Measurements from ENCODE around the gene CXCL5. TPM values are rescaled to one million over a fixed set of nuclear protein-coding genes. Genes with fewer than 3 reads are reported as not detected.

CXCL5 gene
- total RNA-seq, 1 experiment from 2014 or later, result 0.51 TPM

GRCh38 chr4:73974352-73974751, 24.1 kb downstream of the CXCL5 start:
- CTCF ChIA-PET, result no interaction called here
- no TSS peak for BruUV-seq (replicated peaks)
- POLR2A ChIA-PET, result no interaction called here

GRCh38 chr4:73970945-73971344, 27.5 kb downstream of the CXCL5 start:
- Mint-ChIP-seq H3K36me3 (ENCODE audit: insufficient read depth, unreplicated experiment) (no peaks in the 10 kb centered on the region), H3K27ac (ENCODE audit: low read depth, unreplicated experiment) (no peak overlapping the region), H3K27me3 (ENCODE audit: insufficient read depth, unreplicated experiment) (no peaks in the 10 kb centered on the region), H3K9me3 (ENCODE audit: unreplicated experiment) (peaks cover 15% of the 10 kb centered on the region), H3K4me1 (ENCODE audit: insufficient read depth, unreplicated experiment) (no peaks in the 10 kb centered on the region), H3K4me3 (ENCODE audit: unreplicated experiment) (no peak overlapping the region)
- no peak for TF ChIP-seq CTCF (IDR thresholded peaks at IDR 0.05; ENCODE audit: unreplicated experiment)
- DNase-seq (ENCODE audit: unreplicated experiment), result no peak
- POLR2A ChIA-PET, result no interaction called here
- no TSS peak for BruUV-seq (replicated peaks)
- CTCF ChIA-PET, result interaction anchor here (0.9 kb wide), 1 partner anchor 43 kb away, joined by 3 read pairs; no protein-coding TSS in a partner anchor
- intact Hi-C loops (cut with micrococcal nuclease), result no loop called here

More at GRCh38 chr4:73974352-73974751, 24.1 kb downstream of the CXCL5 start:
- peaks cover 5% of the 10 kb centered on the region for H3K4me1 Mint-ChIP-seq (ENCODE audit: insufficient read depth, unreplicated experiment)
- no peaks in the 10 kb centered on the region for H3K36me3 Mint-ChIP-seq (ENCODE audit: insufficient read depth, unreplicated experiment)
- no peaks in the 10 kb centered on the region for H3K27me3 Mint-ChIP-seq (ENCODE audit: insufficient read depth, unreplicated experiment)
- no peak for TF ChIP-seq CTCF (IDR thresholded peaks at IDR 0.05; ENCODE audit: unreplicated experiment)
- intact Hi-C loops (cut with micrococcal nuclease), result no loop called here
- no peak overlapping the region for H3K27ac Mint-ChIP-seq (ENCODE audit: low read depth, unreplicated experiment)
- H3K9me3 Mint-ChIP-seq (ENCODE audit: unreplicated experiment), result peaks cover 15% of the 10 kb centered on the region
- no peak for DNase-seq (ENCODE audit: unreplicated experiment)
- no peak overlapping the region for H3K4me3 Mint-ChIP-seq (ENCODE audit: unreplicated experiment)

- no peaks in the 10 kb centered on the region for H3K27me3 Mint-ChIP-seq (ENCODE audit: insufficient read depth, unreplicated experiment)
- H3K4me1 Mint-ChIP-seq (ENCODE audit: insufficient read depth, unreplicated experiment), result no peaks in the 10 kb centered on the region
- BruUV-seq (replicated peaks), result no TSS peak
- intact Hi-C loops (cut with micrococcal nuclease), result no loop called here
- TF ChIP-seq CTCF (IDR thresholded peaks at IDR 0.05; ENCODE audit: unreplicated experiment), result no peak
- no peak for DNase-seq (ENCODE audit: unreplicated experiment)
- no peak overlapping the region for H3K4me3 Mint-ChIP-seq (ENCODE audit: unreplicated experiment)
- peaks cover 15% of the 10 kb centered on the region for H3K9me3 Mint-ChIP-seq (ENCODE audit: unreplicated experiment)
- ChIA-PET POLR2A (interaction anchor here (0.7 to 1.1 kb wide), 2 partner anchors 23 to 31 kb away, joined by 3 to 4 read pairs; no protein-coding TSS in a partner anchor), CTCF (interaction anchor here (0.9 kb wide), 1 partner anchor 44 kb away, joined by 3 read pairs; no protein-coding TSS in a partner anchor)
- H3K27ac Mint-ChIP-seq (ENCODE audit: low read depth, unreplicated experiment), result no peak overlapping the region
- no peaks in the 10 kb centered on the region for H3K36me3 Mint-ChIP-seq (ENCODE audit: insufficient read depth, unreplicated experiment)
Measured at GRCh38 chr4:73970011-73970410, 28.5 kb downstream of the CXCL5 start.

- Mint-ChIP-seq H3K9me3 (ENCODE audit: unreplicated experiment) (peaks cover 15% of the 10 kb centered on the region), H3K4me1 (ENCODE audit: insufficient read depth, unreplicated experiment) (no peaks in the 10 kb centered on the region), H3K4me3 (ENCODE audit: unreplicated experiment) (no peak overlapping the region), H3K36me3 (ENCODE audit: insufficient read depth, unreplicated experiment) (no peaks in the 10 kb centered on the region), H3K27me3 (ENCODE audit: insufficient read depth, unreplicated experiment) (no peaks in the 10 kb centered on the region), H3K27ac (ENCODE audit: low read depth, unreplicated experiment) (no peak overlapping the region)
- intact Hi-C loops (cut with micrococcal nuclease), result no loop called here
- DNase-seq (ENCODE audit: unreplicated experiment), result no peak
- ChIA-PET CTCF (interaction anchor here (1.0 to 1.1 kb wide), 2 partner anchors 11 to 70 kb away, joined by 3 read pairs; no protein-coding TSS in a partner anchor), POLR2A (interaction anchor here (1.0 kb wide), 1 partner anchor 12 kb away, joined by 4 read pairs; no protein-coding TSS in a partner anchor)
- no peak for TF ChIP-seq CTCF (IDR thresholded peaks at IDR 0.05; ENCODE audit: unreplicated experiment)
- no TSS peak for BruUV-seq (replicated peaks)
Measured at GRCh38 chr4:73967866-73968265, 30.6 kb downstream of the CXCL5 start.
